EL (cell line): Measurements from ENCODE around the gene SPNS2.
"Not testable (repeated sequence)": the region's sequence is repeated elsewhere in the genome, so short reads cannot be mapped to it uniquely, and the experiment has no call there.

Experiments used
- DNase-seq: peaks from one replicate; pipeline ENCODE4 v3.0.0-alpha.2; 2016

Gene SPNS2

GRCh38 chr17:4576729-4577322, 78.1 kb downstream of the SPNS2 start:
- no peak for DNase-seq

- no peak for DNase-seq
Observed at GRCh38 chr17:4577386-4577993, 78.8 kb downstream of the SPNS2 start.

GRCh38 chr17:4578349-4578748, 79.7 kb downstream of the SPNS2 start:
- DNase-seq: not testable (repeated sequence)

DNA sequence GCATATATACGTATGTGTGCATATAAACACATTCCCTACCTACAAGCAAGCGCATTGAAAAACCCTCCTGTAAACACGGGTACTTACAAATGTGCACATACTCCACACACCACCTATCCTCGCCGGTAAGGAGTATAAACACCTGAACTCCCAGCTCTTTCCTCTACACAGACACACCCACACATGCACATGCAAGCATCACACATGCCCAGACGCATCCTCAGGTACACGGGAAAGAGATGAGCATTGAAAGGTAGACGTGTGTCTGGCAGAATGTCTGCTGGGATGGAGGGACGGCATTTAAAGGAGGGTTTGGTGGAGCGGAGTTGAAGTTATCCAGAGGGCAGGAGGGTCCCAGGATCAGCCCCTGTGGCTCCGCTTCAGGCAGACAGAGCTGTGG, 81.0 kb downstream of the SPNS2 start:
- no peak for DNase-seq

- no peak for DNase-seq
Observed at GRCh38 chr17:4580291-4580690, 81.6 kb downstream of the SPNS2 start.

DNA sequence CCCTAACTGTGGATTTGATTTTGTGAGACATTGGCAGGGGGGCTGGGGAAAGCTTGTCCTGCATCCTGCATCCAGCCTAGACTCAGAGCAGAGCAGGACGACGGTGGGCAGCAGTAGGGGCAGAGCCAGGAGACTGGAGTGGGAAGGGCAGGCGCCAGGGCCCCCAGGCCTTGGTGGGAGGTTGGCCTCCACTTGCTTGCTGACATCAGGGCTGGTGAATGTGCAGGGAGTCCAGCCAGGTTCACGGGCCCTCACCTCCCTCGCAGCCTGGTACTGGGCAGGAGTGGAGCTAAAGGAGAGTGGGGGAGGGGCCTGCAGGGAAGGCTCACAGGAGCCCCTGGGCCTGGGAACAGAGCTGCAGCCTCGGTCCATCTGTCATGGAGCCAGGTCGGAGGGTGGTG, 83.4 kb downstream of the SPNS2 start:
- DNase-seq: no peak

DNA sequence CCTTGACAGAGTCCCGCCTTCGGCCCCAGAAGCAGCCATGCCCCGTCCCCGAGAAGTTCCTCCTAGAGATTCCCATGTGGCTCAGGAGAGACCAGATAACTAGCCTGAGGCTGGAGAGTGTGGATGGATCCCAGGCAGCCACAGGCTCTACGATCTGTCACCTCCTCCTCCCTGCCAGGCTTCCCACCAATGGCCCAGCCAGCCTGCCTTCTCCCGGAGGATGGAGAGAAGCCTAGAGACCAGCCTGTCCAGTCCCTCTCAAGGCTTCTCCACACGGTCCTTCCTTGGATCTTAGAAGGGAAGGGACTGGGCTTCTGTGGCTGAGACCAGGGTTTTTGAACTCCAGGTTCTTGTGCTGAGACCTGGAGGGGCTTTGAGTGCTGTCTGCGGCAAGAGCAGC, 84.0 kb downstream of the SPNS2 start:
- DNase-seq: no peak

DNA sequence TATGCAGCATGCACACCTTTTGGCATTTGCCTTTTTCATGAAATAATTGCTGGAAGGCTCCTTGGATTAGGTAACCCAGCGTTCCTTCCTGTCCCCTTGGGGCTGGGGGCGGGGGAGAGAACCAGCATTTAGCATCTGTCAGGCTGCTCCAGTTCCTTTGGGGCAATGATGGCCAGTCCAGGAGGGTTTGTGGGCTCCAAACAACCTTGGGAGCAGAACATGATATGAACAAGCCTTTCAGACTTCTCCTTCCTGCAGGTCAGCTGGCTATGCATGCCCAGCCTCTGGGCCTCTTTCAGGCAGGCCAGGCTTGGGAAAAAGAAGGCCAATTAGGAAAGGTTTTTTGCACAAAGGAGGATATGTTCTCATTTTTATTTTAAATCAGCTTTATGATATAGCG, 84.5 kb downstream of the SPNS2 start:
- no peak for DNase-seq

GRCh38 chr17:4583782-4584100, 85.1 kb downstream of the SPNS2 start:
- DNase-seq: peak; percentile 20

- DNase-seq: no peak
Observed at GRCh38 chr17:4584101-4584916, 85.6 kb downstream of the SPNS2 start, which contains the start of gene SMTNL2. TSS of gene SMTNL2 (plus strand) at chr17:4584529. CDS start at chr17:4584606, 77 bp downstream.

GRCh38 chr17:4584917-4585637, 86.4 kb downstream of the SPNS2 start:
- no peak for DNase-seq

DNA sequence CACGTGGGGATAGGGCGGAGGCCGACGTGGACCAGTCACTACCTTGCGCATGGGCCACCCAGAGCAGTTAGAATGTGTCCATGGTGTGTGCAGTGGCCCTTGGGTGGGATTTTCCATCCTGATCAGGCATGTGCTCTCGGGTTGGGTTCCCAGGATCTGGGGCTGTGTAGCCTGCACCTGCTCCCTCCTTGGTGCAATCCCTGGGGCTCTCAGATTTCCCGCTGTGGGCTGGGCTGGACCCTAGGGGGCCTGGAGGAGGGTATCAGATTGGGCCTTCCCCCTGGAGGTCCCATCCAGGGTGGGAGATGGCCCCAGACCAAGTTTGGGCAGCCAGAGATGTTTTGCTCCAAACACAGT, 86.9 kb downstream of the SPNS2 start:
- no peak for DNase-seq

GRCh38 chr17:4586043-4586442, 87.4 kb downstream of the SPNS2 start:
- no peak for DNase-seq

- no peak for DNase-seq
Observed at GRCh38 chr17:4587195-4587594, 88.5 kb downstream of the SPNS2 start.

DNA sequence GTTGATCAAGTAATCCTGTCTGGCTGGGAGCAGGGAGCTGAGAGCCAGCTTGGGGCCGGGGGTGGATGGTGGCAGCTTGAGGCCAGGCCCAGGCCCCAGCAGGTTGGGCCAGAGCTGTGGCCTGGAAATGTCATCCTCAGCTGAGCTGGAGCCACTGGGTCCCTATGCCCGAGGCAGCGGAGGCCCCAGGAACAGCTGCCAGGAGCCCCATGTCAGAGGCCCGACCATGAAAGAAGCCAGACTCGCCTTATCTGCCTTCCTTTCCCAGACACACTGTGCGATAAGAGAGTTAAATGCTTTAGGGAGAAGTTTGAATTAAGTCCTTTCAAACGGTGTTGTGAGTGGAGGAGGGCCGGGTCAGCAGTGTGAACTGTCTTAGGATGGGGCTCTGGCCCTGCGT, 89.1 kb downstream of the SPNS2 start:
- DNase-seq: no peak

- DNase-seq: no peak
Observed at GRCh38 chr17:4588391-4588790, 89.7 kb downstream of the SPNS2 start.
